H1 (cell line): ENCODE measurements around the gene MMP21. TPM values are rescaled to one million over a fixed set of nuclear protein-coding genes. Genes with fewer than 3 reads are reported as not detected.

ENCODE experiments used
- CTCF ChIA-PET: fragments of 300-600 bp; sonication (Branson Sonifier 250); formaldehyde crosslinking; loops from one replicate; lab custom pipeline; 2021; ENCODE audit not compliant: partially characterized antibody; lab: Charles Lee
- POLR2A ChIA-PET: fragments of 300-600 bp; sonication (Branson Sonifier 250); formaldehyde crosslinking; loops from one replicate; lab custom pipeline; 2021; ENCODE audit warnings: inconsistent platforms; ENCODE audit not compliant: partially characterized antibody; lab: Charles Lee
- DNase-seq, 2 experiments: peaks; one replicate each; pipeline versions ENCODE4 v3.0.0 to v3.0.0-alpha.2; 2010 to 2022; ENCODE audit warnings: low spot score in 2 of 2, low read depth in 1 of 2, mixed read lengths in 1 of 2
- FAIRE-seq: peaks from 2 replicates; lab custom pipeline; 2011; peaks lifted over from hg19 to GRCh38; lab: Jason Lieb, UNC
- H2AFZ ChIP-seq: 2 replicates; pipeline ENCODE4 v1.8.1; 2012; ENCODE audit warnings: low read length, inconsistent platforms
- H2AK5ac ChIP-seq: 2 replicates; pipeline ENCODE4 v1.6.1; 2013; ENCODE audit warnings: low read depth, low read length
- H2BK120ac ChIP-seq: replicated peaks from 2 replicates; pipeline ENCODE3; 2013; ENCODE audit warnings: low read depth, low read length, inconsistent platforms
- H2BK12ac ChIP-seq: 2 replicates; pipeline ENCODE4 v1.6.1; 2013; ENCODE audit warnings: low read depth, low read length
- H2BK15ac ChIP-seq: 2 replicates; pipeline ENCODE4 v1.6.1; 2013; ENCODE audit warnings: low read length
- H2BK20ac ChIP-seq: 2 replicates; pipeline ENCODE4 v1.6.1; 2013; ENCODE audit warnings: low read length
- H2BK5ac ChIP-seq: 2 replicates; pipeline ENCODE4 v1.6.1; 2013; ENCODE audit warnings: low read depth, low read length
- H3K14ac ChIP-seq: 2 replicates; pipeline ENCODE4 v1.6.1; 2013; ENCODE audit warnings: inconsistent platforms; ENCODE audit not compliant: insufficient read length
- H3K18ac ChIP-seq: 2 replicates; pipeline ENCODE4 v1.6.1; 2013; ENCODE audit warnings: low read length; ENCODE audit errors: extremely low read depth
- H3K23ac ChIP-seq: 2 replicates; pipeline ENCODE4 v1.6.1; 2013; ENCODE audit warnings: inconsistent platforms; ENCODE audit not compliant: insufficient read length
- H3K23me2 ChIP-seq: 2 replicates; pipeline ENCODE4 v1.6.1; 2013; ENCODE audit warnings: low read depth, low read length
- H3K27ac ChIP-seq: 2 replicates; pipeline ENCODE4 v1.6.1; 2011; ENCODE audit warnings: low read depth, low read length, inconsistent platforms
- H3K27me3 ChIP-seq, 4 experiments: replicated peaks in 1 of 4; 1 replicate in 1 of 4; 2 replicates in 3 of 4; pipeline versions ENCODE4 v1.6.1 to v1.8.1; 2011 to 2013; ENCODE audit warnings: low read length in 3 of 4, mild to moderate bottlenecking in 3 of 4, inconsistent platforms in 2 of 4, mixed read lengths in 2 of 4, moderate library complexity in 1 of 4; ENCODE audit not compliant: control insufficient read depth in 3 of 4, insufficient read depth in 3 of 4; ENCODE audit errors: extremely low read depth in 1 of 4
- H3K36me3 ChIP-seq, 4 experiments: 2 replicates each; pipeline versions ENCODE4 v1.6.1 to v1.8.1; 2011 to 2013; ENCODE audit warnings: mild to moderate bottlenecking in 4 of 4, low read length in 3 of 4, moderate library complexity in 2 of 4, control low read depth in 1 of 4, inconsistent platforms in 1 of 4; ENCODE audit not compliant: insufficient read depth in 4 of 4, control insufficient read depth in 2 of 4
- H3K4ac ChIP-seq: replicated peaks from 2 replicates; pipeline ENCODE3; 2013; ENCODE audit warnings: low read length, low read depth, mixed read lengths, inconsistent platforms; ENCODE audit not compliant: insufficient read length
- H3K4me1 ChIP-seq, 4 experiments: replicated peaks in 1 of 4; 1 replicate in 1 of 4; 2 replicates in 3 of 4; pipeline versions ENCODE4 v1.6.1 to v1.8.1; 2011 to 2013; ENCODE audit warnings: low read length in 3 of 4, inconsistent platforms in 2 of 4, mixed read lengths in 1 of 4; ENCODE audit not compliant: insufficient read depth in 4 of 4, control insufficient read depth in 3 of 4
- H3K4me2 ChIP-seq, 2 experiments: 2 replicates each; pipeline versions ENCODE4 v1.6.1 to v1.8.1; 2011 to 2013; ENCODE audit warnings: low read depth in 2 of 2, low read length in 2 of 2, control low read depth in 1 of 2, inconsistent platforms in 1 of 2, mild to moderate bottlenecking in 1 of 2; ENCODE audit not compliant: insufficient read depth in 1 of 2
- H3K4me3 ChIP-seq, 4 experiments: fragments of 200-600, 300-600 bp in 1 of 4; sonication (generic), shearing (Covaris generic), sonication (Bioruptor Twin) in 1 of 4; 2 replicates each; pipeline versions ENCODE4 v1.5.1 to v1.8.1; 2011 to 2016; ENCODE audit warnings: low read length in 4 of 4, low read depth in 3 of 4, control low read depth in 2 of 4, inconsistent platforms in 2 of 4, mild to moderate bottlenecking in 2 of 4, mixed read lengths in 1 of 4, moderate library complexity in 1 of 4; ENCODE audit not compliant: insufficient read depth in 2 of 4; ENCODE audit errors: extremely low read depth in 1 of 4
- H3K56ac ChIP-seq: replicated peaks from 2 replicates; pipeline ENCODE3; 2013; ENCODE audit warnings: low read depth, mild to moderate bottlenecking, mixed read lengths, low read length, inconsistent platforms; ENCODE audit not compliant: insufficient read length
- H3K79me1 ChIP-seq: 2 replicates; pipeline ENCODE4 v1.6.1; 2013; ENCODE audit warnings: low read depth, low read length, control low read depth
- H3K79me2 ChIP-seq, 2 experiments: 2 replicates each; pipeline versions ENCODE4 v1.6.1 to v1.8.1; 2012 to 2013; ENCODE audit warnings: low read length in 2 of 2, mild to moderate bottlenecking in 2 of 2, inconsistent platforms in 1 of 2; ENCODE audit not compliant: insufficient read depth in 2 of 2, control insufficient read depth in 1 of 2
- H3K9ac ChIP-seq, 4 experiments: replicated peaks in 1 of 4; 1 replicate in 1 of 4; 2 replicates in 3 of 4; pipeline versions ENCODE4 v1.6.1 to v1.8.1; 2011 to 2013; ENCODE audit warnings: low read depth in 3 of 4, low read length in 3 of 4, control low read depth in 2 of 4, mild to moderate bottlenecking in 2 of 4, moderate library complexity in 2 of 4, inconsistent platforms in 1 of 4; ENCODE audit errors: extremely low read depth in 1 of 4
- H3K9me3 ChIP-seq, 2 experiments: 2 replicates each; pipeline versions ENCODE4 v1.6.1 to v1.8.1; 2012 to 2013; ENCODE audit warnings: mild to moderate bottlenecking in 2 of 2, moderate library complexity in 2 of 2, control low read depth in 1 of 2, inconsistent platforms in 1 of 2, low read depth in 1 of 2, low read length in 1 of 2, mixed read lengths in 1 of 2; ENCODE audit not compliant: insufficient read depth in 2 of 2
- H4K20me1 ChIP-seq, 2 experiments: replicated peaks in 1 of 2; 2 replicates each; pipeline versions ENCODE3 to v1.8.1; 2011 to 2013; ENCODE audit warnings: inconsistent platforms in 2 of 2, low read length in 2 of 2, mild to moderate bottlenecking in 1 of 2; ENCODE audit not compliant: insufficient read depth in 2 of 2, control insufficient read depth in 1 of 2
- H4K5ac ChIP-seq: 2 replicates; pipeline ENCODE4 v1.6.1; 2013; ENCODE audit warnings: low read length, low read depth, mixed read lengths, inconsistent platforms; ENCODE audit not compliant: insufficient read length
- H4K8ac ChIP-seq: 2 replicates; pipeline ENCODE4 v1.8.0; 2013; ENCODE audit warnings: mild to moderate bottlenecking, moderate library complexity, low read length, inconsistent platforms; ENCODE audit not compliant: insufficient read depth; ENCODE audit errors: extremely low read depth
- H4K91ac ChIP-seq: replicated peaks from 2 replicates; pipeline ENCODE3; 2013; ENCODE audit warnings: low read length, mixed read lengths, inconsistent platforms; ENCODE audit not compliant: insufficient read length
- ASH2L ChIP-seq: fragments of 200-600, 300-600 bp; sonication (generic); IDR thresholded peaks from one replicate; pipeline ENCODE4 v1.7.1; 2017; ENCODE audit warnings: low read length
- CBX8 ChIP-seq: fragments of 300-800, 300-1000 bp; sonication (generic); IDR thresholded peaks from 2 replicates; pipeline ENCODE4 v1.7.1; 2016; ENCODE audit warnings: low read depth, low read length, borderline replicate concordance
- EP300 ChIP-seq, 2 experiments: IDR thresholded peaks; 1 replicate in 1 of 2; 2 replicates in 1 of 2; pipeline ENCODE4 v1.6.1; 2011 to 2012; ENCODE audit warnings: low read depth in 2 of 2, low read length in 2 of 2, mild to moderate bottlenecking in 2 of 2, borderline replicate concordance in 1 of 2, inconsistent platforms in 1 of 2, moderate library complexity in 1 of 2
- GTF2F1 ChIP-seq: IDR thresholded peaks from 2 replicates; pipeline ENCODE4 v1.6.1; 2012; ENCODE audit warnings: low read depth, low read length, improper control_type of control experiment, borderline replicate concordance
- KDM5A ChIP-seq: fragments of 200-600 bp; IDR thresholded peaks from 2 replicates; pipeline ENCODE4 v1.7.1; 2012; ENCODE audit warnings: mild to moderate bottlenecking, low read length, inconsistent platforms, mixed read lengths
- POU5F1 ChIP-seq: IDR thresholded peaks from 2 replicates; pipeline ENCODE4 v1.6.1; 2011; ENCODE audit warnings: low read depth, mild to moderate bottlenecking, low read length, moderate library complexity
- SP1 ChIP-seq: IDR thresholded peaks from 2 replicates; pipeline ENCODE4 v1.6.1; 2011; ENCODE audit warnings: low read depth, low read length
- SRF ChIP-seq: IDR thresholded peaks from 2 replicates; pipeline ENCODE4 v1.6.1; 2011; ENCODE audit warnings: mild to moderate bottlenecking, low read depth, low read length, moderate library complexity
- SUZ12 ChIP-seq: fragments of 200-600 bp; sonication (generic); IDR thresholded peaks from 2 replicates; pipeline ENCODE4 v1.6.1; 2012; ENCODE audit warnings: mild to moderate bottlenecking, inconsistent platforms, low read length, moderate library complexity, mixed read lengths
- WGBS, 2 experiments: shearing (Covaris generic) in 1 of 2; methylation state at CpG; one replicate each; pipeline versions ENCODE4 v1.1.6 to v1.1.7; 2013 to 2015; ENCODE audit warnings: low lambda C conversion rate in 2 of 2, mixed read lengths in 2 of 2, inconsistent platforms in 1 of 2, low coverage in 1 of 2, missing lambda C conversion rate in 1 of 2; ENCODE audit not compliant: insufficient replicate concordance in 2 of 2, insufficient coverage in 1 of 2, insufficient read length in 1 of 2; ENCODE audit errors: extremely low coverage in 1 of 2, missing lambda C conversion rate in 1 of 2; 5-methylcytosine and 5-hydroxymethylcytosine counted together
- polyA plus RNA-seq, 7 experiments: library from polyadenylated mRNA; depleted of rRNA in 3 of 7; stranded (reverse) in 5 of 7; unstranded in 2 of 7; fragments of >200 nt in 5 of 7; fragments of 200-250 nt in 2 of 7; gene quantifications; 1 replicate in 5 of 7; 2 replicates in 1 of 7; 4 replicates in 1 of 7; pipeline versions ENCODE4 v1.2.1 to v1.2.3, GENCODE V29; 2011 to 2013; ENCODE audit warnings: missing spikeins in 2 of 7, mixed read lengths in 2 of 7
- total RNA-seq: library from RNA; stranded (reverse); fragmentation: NEBNext Ultra II Directional; extraction: Animal tissue kit (Norgen Biotek cat#: 25700); gene quantifications from 2 replicates; pipeline ENCODE4 v1.2.1, GENCODE V29; 2021
- TF ChIP-seq, protein P1 (sequence below): IDR thresholded peaks from 2 replicates; pipeline ENCODE4 v1.6.1; 2011; ENCODE audit warnings: low read depth, mild to moderate bottlenecking, low read length; ENCODE audit not compliant: insufficient read depth
- TF ChIP-seq, protein P2 (sequence below): IDR thresholded peaks from 2 replicates; pipeline ENCODE4 v1.6.1; 2012; ENCODE audit warnings: inconsistent platforms

Gene MMP21
- total and polyA plus RNA-seq, 2 of the 8 experiments (the other 6 are each of a cell fraction or from before 2014, with no cell fraction given) = not detected

DNA sequence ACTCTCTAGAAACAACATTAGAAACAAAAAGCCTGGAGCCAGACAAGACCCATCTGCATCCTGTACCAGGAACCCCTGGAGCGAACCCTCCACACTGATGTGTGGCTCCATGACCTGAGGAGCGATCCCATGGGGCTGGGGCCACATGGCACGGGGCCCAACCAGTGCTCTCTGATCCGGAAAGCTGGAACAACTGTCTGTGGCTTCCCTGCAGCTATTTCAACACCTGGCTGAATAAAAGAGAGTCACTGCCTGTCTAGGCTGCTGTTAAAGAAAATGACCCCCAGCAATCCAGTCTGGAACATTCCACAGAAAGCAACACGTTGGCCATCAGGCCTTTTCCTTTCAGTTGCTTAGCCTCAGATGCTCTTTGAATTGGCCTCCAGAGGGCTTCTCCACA is 26.5 kb upstream of the MMP21 start:
- Histone ChIP-seq H3K4ac (no peak overlapping the region), H2BK15ac (no peak overlapping the region), H3K27ac (no peak overlapping the region), H3K14ac (no peak overlapping the region), H3K4me3 (no peak overlapping the region), H2BK120ac (no peak overlapping the region), H4K8ac (no peak overlapping the region), H4K91ac (no peak overlapping the region), H4K20me1 (peaks cover 2 to 3% of the 10 kb centered on the region in 2 experiments), H3K4me2 (no peak overlapping the region), H2BK5ac (no peak overlapping the region), H2AFZ (no peak overlapping the region), H3K79me2 (no peaks in the 10 kb centered on the region), H3K36me3 (peaks cover 2 to 27% (median 14%) of the 10 kb centered on the region in 4 experiments; a peak in 7 of 8 replicates), H3K79me1 (no peaks in the 10 kb centered on the region), H3K4me1 (peaks cover 0 to 5% (median 0%) of the 10 kb centered on the region in 4 experiments; a peak in 1 of 7 replicates), H3K56ac (no peak overlapping the region), H3K23me2 (no peaks in the 10 kb centered on the region), H3K27me3 (no peaks in the 10 kb centered on the region), H2AK5ac (no peak overlapping the region), H2BK20ac (no peak overlapping the region), H2BK12ac (no peak overlapping the region), H4K5ac (no peak overlapping the region), H3K18ac (no peak overlapping the region), H3K9ac (no peak overlapping the region), H3K9me3 (no peaks in the 10 kb centered on the region), H3K23ac (no peak overlapping the region)
- no peak for TF ChIP-seq KDM5A
- TF ChIP-seq CBX8 = no peak
- no peak for TF ChIP-seq GTF2F1
- TF ChIP-seq, protein P1, sequence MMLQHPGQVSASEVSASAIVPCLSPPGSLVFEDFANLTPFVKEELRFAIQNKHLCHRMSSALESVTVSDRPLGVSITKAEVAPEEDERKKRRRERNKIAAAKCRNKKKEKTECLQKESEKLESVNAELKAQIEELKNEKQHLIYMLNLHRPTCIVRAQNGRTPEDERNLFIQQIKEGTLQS = no peak
- no peak for TF ChIP-seq EP300 (IDR thresholded peaks at IDR 0.05; ENCODE audit: borderline replicate concordance in 1 of 2, low read depth in 2 of 2, low read length in 2 of 2)
- no peak for TF ChIP-seq ASH2L
- TF ChIP-seq, protein P2, sequence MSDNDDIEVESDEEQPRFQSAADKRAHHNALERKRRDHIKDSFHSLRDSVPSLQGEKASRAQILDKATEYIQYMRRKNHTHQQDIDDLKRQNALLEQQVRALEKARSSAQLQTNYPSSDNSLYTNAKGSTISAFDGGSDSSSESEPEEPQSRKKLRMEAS = no peak
- no peak for TF ChIP-seq SP1
- no peak for TF ChIP-seq POU5F1
- no peak for TF ChIP-seq SUZ12
- no peak for TF ChIP-seq SRF
- ChIA-PET POLR2A (interaction anchor here (1.5 kb wide), 1 partner anchor 8 kb away, joined by 4 read pairs; no protein-coding TSS in a partner anchor), CTCF (no interaction called here)
- 82% methylated on average over 5 of the region's 5 CpGs; no CpG with 5 or more reads in 1 of the 2 experiments for WGBS, 2 experiments
- no peak for FAIRE-seq
- no peak for DNase-seq
